Erythroblast (primary cell): Measurements from ENCODE around the gene GPC3.

Experiments used
- GATA1 ChIP-seq: IDR thresholded peaks from 2 replicates; pipeline ENCODE4 v1.6.1; 2011; ENCODE audit warnings: low read depth, mild to moderate bottlenecking, control low read depth, low read length, moderate library complexity
- POLR2A ChIP-seq: IDR thresholded peaks from 2 replicates; pipeline ENCODE4 v1.6.1; 2011; ENCODE audit warnings: mild to moderate bottlenecking, low read length

GRCh38 chrX:133633950-133634349, 351.4 kb downstream of the GPC3 start:
- no peak for TF ChIP-seq POLR2A
- no peak for TF ChIP-seq GATA1
